HepG2 (cell line): ENCODE results near the gene WDR19. TPM values are rescaled to one million over a fixed set of nuclear protein-coding genes. Genes with fewer than 3 reads are reported as not detected.

ENCODE experiments used
- AKAP8 ChIP-seq: sonication (generic); formaldehyde crosslinking; IDR thresholded peaks from 2 replicates; pipeline ENCODE4 v1.5.1; 2020; ENCODE audit warnings: mild to moderate bottlenecking, missing genetic modification reagents
- CREB1 ChIP-seq, 2 experiments: fragments of 450-650 bp in 1 of 2; IDR thresholded peaks; 2 replicates each; pipeline ENCODE4 v1.6.1; 2016 to 2017; ENCODE audit warnings: control low read depth in 1 of 2, mild to moderate bottlenecking in 1 of 2, missing compliant biosample characterization in 1 of 2, missing genetic modification characterization in 1 of 2
- ESRRA ChIP-seq: sonication (generic); formaldehyde crosslinking; IDR thresholded peaks from 2 replicates; pipeline ENCODE4 v1.5.1; 2020; ENCODE audit warnings: mild to moderate bottlenecking, low read depth, missing genetic modification reagents
- HOXA7 ChIP-seq: sonication (generic); formaldehyde crosslinking; IDR thresholded peaks from 2 replicates; pipeline ENCODE4 v1.8.1; 2022; ENCODE audit warnings: mild to moderate bottlenecking, missing genetic modification reagents, moderate library complexity
- PHF21A ChIP-seq: sonication (generic); formaldehyde crosslinking; IDR thresholded peaks from 2 replicates; pipeline ENCODE4 v1.5.0; 2020; ENCODE audit warnings: mild to moderate bottlenecking, missing genetic modification reagents
- RNF2 ChIP-seq: fragments of 450-650 bp; conservative IDR thresholded peaks from 2 replicates; pipeline ENCODE4 v1.6.1; 2016; ENCODE audit warnings: low read depth
- SAFB2 ChIP-seq: sonication (generic); formaldehyde crosslinking; IDR thresholded peaks from 2 replicates; pipeline ENCODE4 v1.5.1; 2020; ENCODE audit warnings: missing genetic modification reagents, low read depth, mild to moderate bottlenecking, borderline replicate concordance
- TAF1 ChIP-seq: sonication (generic); formaldehyde crosslinking; IDR thresholded peaks from 2 replicates; pipeline ENCODE4 v1.4.0; 2020; ENCODE audit warnings: missing genetic modification reagents
- TOPORS ChIP-seq: sonication (generic); formaldehyde crosslinking; IDR thresholded peaks from 2 replicates; pipeline ENCODE4 v1.8.0; 2023; ENCODE audit warnings: mild to moderate bottlenecking, missing genetic modification reagents
- ZMAT3 ChIP-seq: sonication (generic); formaldehyde crosslinking; conservative IDR thresholded peaks from 2 replicates; pipeline ENCODE4 v1.7.0; 2021; ENCODE audit warnings: missing genetic modification reagents
- ZNF264 ChIP-seq: sonication (generic); formaldehyde crosslinking; IDR thresholded peaks from 2 replicates; pipeline ENCODE4 v1.4.0; 2020; ENCODE audit warnings: missing genetic modification reagents
- ZNF382 ChIP-seq: sonication (generic); formaldehyde crosslinking; IDR thresholded peaks from 2 replicates; pipeline ENCODE4 v1.5.0; 2020; ENCODE audit warnings: missing genetic modification reagents, mild to moderate bottlenecking, borderline replicate concordance
- ZNF451 ChIP-seq: sonication (generic); formaldehyde crosslinking; IDR thresholded peaks from 2 replicates; pipeline ENCODE4 v1.5.0; 2020; ENCODE audit warnings: mild to moderate bottlenecking, missing genetic modification reagents
- ZNF501 ChIP-seq: sonication (generic); formaldehyde crosslinking; IDR thresholded peaks from 2 replicates; pipeline ENCODE4 v1.5.1; 2020; ENCODE audit warnings: mild to moderate bottlenecking, moderate library complexity, missing genetic modification reagents
- ZNF577 ChIP-seq: sonication (generic); formaldehyde crosslinking; IDR thresholded peaks from 2 replicates; pipeline ENCODE4 v1.4.0; 2020; ENCODE audit warnings: mild to moderate bottlenecking, low read depth, missing genetic modification reagents, borderline replicate concordance
- ZNF737 ChIP-seq: sonication (generic); formaldehyde crosslinking; IDR thresholded peaks from 2 replicates; pipeline ENCODE4 v1.5.0; 2020; ENCODE audit warnings: missing genetic modification reagents, mild to moderate bottlenecking, borderline replicate concordance
- ZNF782 ChIP-seq: sonication (generic); formaldehyde crosslinking; IDR thresholded peaks from 2 replicates; pipeline ENCODE4 v1.4.0; 2020; ENCODE audit warnings: missing genetic modification reagents, mild to moderate bottlenecking, borderline replicate concordance
- ZZZ3 ChIP-seq: sonication (generic); formaldehyde crosslinking; IDR thresholded peaks from 2 replicates; pipeline ENCODE4 v1.4.0; 2020; ENCODE audit warnings: missing genetic modification reagents, mild to moderate bottlenecking, borderline replicate concordance
- polyA plus RNA-seq, 8 experiments: library from polyadenylated mRNA; depleted of rRNA in 3 of 8; stranded (reverse) in 7 of 8; unstranded in 1 of 8; fragments of >200 nt; fragmentation: Illumina TruSeq in 4 of 8; extraction: Trizol in 4 of 8; gene quantifications; 2 replicates each; pipeline versions ENCODE4 v1.2.1 to v1.2.3, GENCODE V29; 2011 to 2016; ENCODE audit warnings: low read depth in 4 of 8, missing spikeins in 1 of 8, mixed read lengths in 1 of 8; ENCODE audit not compliant: insufficient read depth in 1 of 8
- total RNA-seq, 5 experiments: library from RNA; depleted of rRNA; stranded (reverse); fragments of >200 nt; fragmentation: Illumina TruSeq; extraction: Trizol; gene quantifications; 2 replicates each; pipeline ENCODE4 v1.2.3, GENCODE V29; 2016; ENCODE audit warnings: low read depth in 1 of 5
- TF ChIP-seq, protein P1 (sequence below): sonication (generic); formaldehyde crosslinking; IDR thresholded peaks from 2 replicates; pipeline ENCODE4 v1.5.0; 2020; ENCODE audit warnings: mild to moderate bottlenecking, missing genetic modification reagents
- TF ChIP-seq, protein P2 (sequence below): sonication (generic); formaldehyde crosslinking; IDR thresholded peaks from 2 replicates; pipeline ENCODE4 v1.8.0; 2022; ENCODE audit warnings: missing genetic modification reagents, mild to moderate bottlenecking, inconsistent platforms, borderline replicate concordance
- TF ChIP-seq, protein P3 (sequence below): sonication (generic); formaldehyde crosslinking; IDR thresholded peaks from 2 replicates; pipeline ENCODE4 v1.4.0; 2020; ENCODE audit warnings: mild to moderate bottlenecking, low read depth, missing genetic modification reagents
- TF ChIP-seq, protein P4 (sequence below): sonication (generic); formaldehyde crosslinking; IDR thresholded peaks from 2 replicates; pipeline ENCODE4 v1.9.0; 2022; ENCODE audit warnings: missing genetic modification reagents, mild to moderate bottlenecking, borderline replicate concordance
- TF ChIP-seq, protein P5 (sequence below): sonication (generic); formaldehyde crosslinking; IDR thresholded peaks from 2 replicates; pipeline ENCODE4 v1.4.0; 2020; ENCODE audit warnings: mild to moderate bottlenecking, missing genetic modification reagents, borderline replicate concordance
- TF ChIP-seq, protein P6 (sequence below): sonication (generic); formaldehyde crosslinking; IDR thresholded peaks from 2 replicates; pipeline ENCODE4 v1.5.0; 2020; ENCODE audit warnings: mild to moderate bottlenecking, low read depth, missing genetic modification reagents, borderline replicate concordance

WDR19 gene
- total and polyA plus RNA-seq, 2 of the 13 experiments (the other 11 are each of a cell fraction or from before 2014, with no cell fraction given), result 22.9 to 34.1 TPM

DNA sequence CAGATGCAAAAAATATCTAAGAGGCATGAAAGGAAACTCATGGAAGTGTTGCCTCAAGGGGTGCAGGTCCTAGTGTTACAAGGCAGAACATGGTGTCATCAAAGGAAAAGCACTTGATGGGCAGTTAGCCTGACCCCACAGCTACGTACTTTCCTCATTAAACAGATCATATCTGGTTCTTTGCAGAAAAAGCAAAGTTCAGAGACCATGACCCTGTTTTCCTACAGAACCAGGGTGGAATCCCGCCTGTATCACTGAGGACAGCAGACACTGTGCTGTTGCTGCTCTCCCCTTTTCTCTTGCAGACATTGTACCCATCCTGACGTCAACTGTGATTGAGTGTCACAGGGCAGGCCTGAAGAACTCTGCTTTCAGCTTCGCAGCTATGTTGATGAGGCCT is 92.2 kb downstream of the WDR19 start (continued):
- TF ChIP-seq, protein P1, sequence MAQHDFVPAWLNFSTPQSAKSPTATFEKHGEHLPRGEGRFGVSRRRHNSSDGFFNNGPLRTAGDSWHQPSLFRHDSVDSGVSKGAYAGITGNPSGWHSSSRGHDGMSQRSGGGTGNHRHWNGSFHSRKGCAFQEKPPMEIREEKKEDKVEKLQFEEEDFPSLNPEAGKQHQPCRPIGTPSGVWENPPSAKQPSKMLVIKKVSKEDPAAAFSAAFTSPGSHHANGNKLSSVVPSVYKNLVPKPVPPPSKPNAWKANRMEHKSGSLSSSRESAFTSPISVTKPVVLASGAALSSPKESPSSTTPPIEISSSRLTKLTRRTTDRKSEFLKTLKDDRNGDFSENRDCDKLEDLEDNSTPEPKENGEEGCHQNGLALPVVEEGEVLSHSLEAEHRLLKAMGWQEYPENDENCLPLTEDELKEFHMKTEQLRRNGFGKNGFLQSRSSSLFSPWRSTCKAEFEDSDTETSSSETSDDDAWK (CRISPR knock-in tag), result no peak
- no peak for TF ChIP-seq ZNF782 (CRISPR knock-in tag)
- no peak for TF ChIP-seq ZNF737 (CRISPR knock-in tag)
- no peak for TF ChIP-seq ZNF501 (CRISPR knock-in tag)
- TF ChIP-seq, protein P2, sequence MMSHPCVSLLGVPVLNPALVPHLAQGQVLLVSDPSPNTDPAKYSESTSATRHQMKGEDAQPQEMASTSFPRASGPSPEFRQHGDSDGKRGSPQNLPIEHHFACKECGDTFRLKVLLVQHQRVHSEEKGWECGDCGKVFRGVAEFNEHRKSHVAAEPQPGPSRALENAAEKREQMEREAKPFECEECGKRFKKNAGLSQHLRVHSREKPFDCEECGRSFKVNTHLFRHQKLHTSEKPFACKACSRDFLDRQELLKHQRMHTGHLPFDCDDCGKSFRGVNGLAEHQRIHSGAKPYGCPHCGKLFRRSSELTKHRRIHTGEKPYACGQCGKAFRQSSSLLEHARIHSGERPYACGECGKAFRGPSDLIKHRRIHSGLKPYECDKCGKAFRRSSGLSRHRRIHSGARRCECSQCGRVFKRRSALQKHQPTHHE, result no peak
- TF ChIP-seq ZNF577, result no peak
- TF ChIP-seq ZMAT3, result 0 out of 2 replicates have a peak, but pooled peaks have one; percentile 31
- TF ChIP-seq ZNF382 (CRISPR knock-in tag), result no peak
- TF ChIP-seq PHF21A (CRISPR knock-in tag), result peak; percentile 49; the same call in 1 of the 2 replicates
- no peak for TF ChIP-seq AKAP8 (CRISPR knock-in tag)
- TF ChIP-seq ZZZ3, result no peak
- TF ChIP-seq, protein P3, sequence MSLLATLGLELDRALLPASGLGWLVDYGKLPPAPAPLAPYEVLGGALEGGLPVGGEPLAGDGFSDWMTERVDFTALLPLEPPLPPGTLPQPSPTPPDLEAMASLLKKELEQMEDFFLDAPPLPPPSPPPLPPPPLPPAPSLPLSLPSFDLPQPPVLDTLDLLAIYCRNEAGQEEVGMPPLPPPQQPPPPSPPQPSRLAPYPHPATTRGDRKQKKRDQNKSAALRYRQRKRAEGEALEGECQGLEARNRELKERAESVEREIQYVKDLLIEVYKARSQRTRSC (CRISPR knock-in tag), result no peak
- TF ChIP-seq, protein P4, sequence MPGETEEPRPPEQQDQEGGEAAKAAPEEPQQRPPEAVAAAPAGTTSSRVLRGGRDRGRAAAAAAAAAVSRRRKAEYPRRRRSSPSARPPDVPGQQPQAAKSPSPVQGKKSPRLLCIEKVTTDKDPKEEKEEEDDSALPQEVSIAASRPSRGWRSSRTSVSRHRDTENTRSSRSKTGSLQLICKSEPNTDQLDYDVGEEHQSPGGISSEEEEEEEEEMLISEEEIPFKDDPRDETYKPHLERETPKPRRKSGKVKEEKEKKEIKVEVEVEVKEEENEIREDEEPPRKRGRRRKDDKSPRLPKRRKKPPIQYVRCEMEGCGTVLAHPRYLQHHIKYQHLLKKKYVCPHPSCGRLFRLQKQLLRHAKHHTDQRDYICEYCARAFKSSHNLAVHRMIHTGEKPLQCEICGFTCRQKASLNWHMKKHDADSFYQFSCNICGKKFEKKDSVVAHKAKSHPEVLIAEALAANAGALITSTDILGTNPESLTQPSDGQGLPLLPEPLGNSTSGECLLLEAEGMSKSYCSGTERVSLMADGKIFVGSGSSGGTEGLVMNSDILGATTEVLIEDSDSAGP (CRISPR knock-in tag), result no peak
- no peak for TF ChIP-seq SAFB2 (CRISPR knock-in tag)
- no peak for TF ChIP-seq TOPORS
- TF ChIP-seq ZNF451 (CRISPR knock-in tag), result no peak
- 0 out of 2 replicates have a peak, but pooled peaks have one; percentile 52 for TF ChIP-seq ZNF264 (CRISPR knock-in tag)
- no peak for TF ChIP-seq TAF1 (CRISPR knock-in tag)
- 0 out of 2 replicates have a peak, but pooled peaks have one; percentile 64 for TF ChIP-seq ESRRA
- TF ChIP-seq, protein P5, sequence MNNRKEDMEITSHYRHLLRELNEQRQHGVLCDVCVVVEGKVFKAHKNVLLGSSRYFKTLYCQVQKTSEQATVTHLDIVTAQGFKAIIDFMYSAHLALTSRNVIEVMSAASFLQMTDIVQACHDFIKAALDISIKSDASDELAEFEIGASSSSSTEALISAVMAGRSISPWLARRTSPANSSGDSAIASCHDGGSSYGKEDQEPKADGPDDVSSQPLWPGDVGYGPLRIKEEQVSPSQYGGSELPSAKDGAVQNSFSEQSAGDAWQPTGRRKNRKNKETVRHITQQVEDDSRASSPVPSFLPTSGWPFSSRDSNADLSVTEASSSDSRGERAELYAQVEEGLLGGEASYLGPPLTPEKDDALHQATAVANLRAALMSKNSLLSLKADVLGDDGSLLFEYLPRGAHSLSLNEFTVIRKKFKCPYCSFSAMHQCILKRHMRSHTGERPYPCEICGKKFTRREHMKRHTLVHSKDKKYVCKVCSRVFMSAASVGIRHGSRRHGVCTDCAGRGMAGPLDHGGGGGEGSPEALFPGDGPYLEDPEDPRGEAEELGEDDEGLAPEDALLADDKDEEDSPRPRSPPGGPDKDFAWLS (CRISPR knock-in tag), result no peak
- TF ChIP-seq CREB1 (IDR thresholded peaks at IDR 0.05), result peak; percentile 59
- no peak for TF ChIP-seq CREB1 (CRISPR knock-in tag; IDR thresholded peaks at IDR 0.05)
- TF ChIP-seq HOXA7, result no peak
- TF ChIP-seq, protein P6, sequence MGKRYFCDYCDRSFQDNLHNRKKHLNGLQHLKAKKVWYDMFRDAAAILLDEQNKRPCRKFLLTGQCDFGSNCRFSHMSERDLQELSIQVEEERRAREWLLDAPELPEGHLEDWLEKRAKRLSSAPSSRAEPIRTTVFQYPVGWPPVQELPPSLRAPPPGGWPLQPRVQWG, result no peak
- TF ChIP-seq RNF2, result no peak
